ENCODE data around the gene OGDH. TPM values are rescaled to one million over a fixed set of nuclear protein-coding genes. Genes with fewer than 3 reads are reported as not detected.

Gene OGDH
- total and polyA plus RNA-seq, 2 of the 4 experiments (the other 2 are of a cell fraction), result 47.4 to 56.5 TPM

DNA sequence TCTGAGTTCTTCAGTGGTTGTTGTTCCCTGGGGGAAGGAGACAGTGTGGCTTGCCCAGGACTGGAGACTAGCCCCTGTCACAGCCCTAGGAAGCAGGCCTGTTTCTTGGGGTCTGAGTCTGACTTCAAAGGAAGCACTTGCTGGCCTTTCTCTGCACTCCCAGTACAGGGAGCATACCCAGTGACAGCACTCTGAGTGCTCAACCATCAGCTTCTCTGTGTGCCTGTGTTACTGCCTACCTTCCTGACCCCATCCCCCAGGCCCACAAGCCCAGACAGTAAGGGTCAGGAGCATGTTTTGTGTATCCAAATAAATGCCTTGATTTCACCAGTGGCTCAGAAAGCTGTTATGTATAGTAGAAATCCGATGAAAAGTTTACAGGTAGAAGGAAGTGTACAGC lies 48.9 kb downstream of the OGDH start:
- H4K5ac ChIP-seq (ENCODE audit: low read depth, low read length), result no peak overlapping the region
- no peaks in the 10 kb centered on the region for H3K4me1 ChIP-seq (ENCODE audit: control insufficient read depth, insufficient read depth, low read length)
- no peak overlapping the region for H3K23ac ChIP-seq (ENCODE audit: low read depth, low read length)
- ATAC-seq (ENCODE audit: low read depth) (peak; percentile 44), DNase-seq (no peak)
- H3K18ac ChIP-seq (ENCODE audit: low read depth, low read length), result no peak overlapping the region
- ChIA-PET CTCF (no interaction called here), POLR2A (ENCODE audit: unreplicated experiment) (no interaction called here)
- no peak overlapping the region for H4K8ac ChIP-seq (ENCODE audit: low read depth in 2 of 2, low read length in 2 of 2)
- no peak overlapping the region for H3K56ac ChIP-seq (ENCODE audit: extremely low read depth, insufficient read depth, low read length)
- H3K9me3 ChIP-seq (ENCODE audit: control insufficient read depth, insufficient read depth, low read length), result peaks cover 2% of the 10 kb centered on the region; the same call in 1 of the 2 replicates
- H2AFZ ChIP-seq (replicated peaks; ENCODE audit: low read length, poor library complexity), result no peak overlapping the region
- H4K91ac ChIP-seq (ENCODE audit: insufficient read depth, low read depth, low read length), result no peak overlapping the region
- H2BK20ac ChIP-seq (ENCODE audit: low read depth, low read length), result no peak overlapping the region
- H2BK120ac ChIP-seq (ENCODE audit: low read depth, low read length), result no peak overlapping the region
- no peak overlapping the region for H3K4ac ChIP-seq (ENCODE audit: low read depth, low read length)
- H3K36me3 ChIP-seq (ENCODE audit: control insufficient read depth, insufficient read depth, low read length), result peaks cover 5% of the 10 kb centered on the region
- no peak overlapping the region for H2AK9ac ChIP-seq (replicated peaks; ENCODE audit: low read depth, low read length, poor library complexity)
- H3K4me2 ChIP-seq (ENCODE audit: low read depth, low read length), result no peak overlapping the region
- no CpG with 5 or more reads among the region's 1 CpG for WGBS, 2 experiments (ENCODE audit: extremely low coverage in 2 of 2, insufficient read length in 1 of 2)
- dilution Hi-C loops (cut with HindIII; ENCODE audit: low sequenced_read_pairs, unreplicated experiment) (no loop called here), intact Hi-C loops (cut with micrococcal nuclease) (no loop called here), in situ Hi-C loops (cut with MboI; ENCODE audit: low sequenced_read_pairs) (no loop called here)
- H2BK15ac ChIP-seq (ENCODE audit: low read depth, low read length), result no peak overlapping the region
- H3K14ac ChIP-seq (replicated peaks; ENCODE audit: low read depth, low read length), result no peak overlapping the region
- no peak overlapping the region for H3K4me3 ChIP-seq (ENCODE audit: insufficient read depth, low read depth, low read length)
- no peak for TF ChIP-seq BHLHE40 (IDR thresholded peaks at IDR 0.05; ENCODE audit: low read depth, low read length)
- TF ChIP-seq RFX5 (IDR thresholded peaks at IDR 0.05; ENCODE audit: low read depth, low read length), result no peak
- no peak overlapping the region for H2AK5ac ChIP-seq (ENCODE audit: low read depth, low read length)
- H3K9ac ChIP-seq (ENCODE audit: low read depth, low read length), result no peak overlapping the region
- no peak overlapping the region for H2BK5ac ChIP-seq (ENCODE audit: low read depth, low read length, poor library complexity, severe bottlenecking)
- BruUV-seq (replicated peaks), result no TSS peak
- no peaks in the 10 kb centered on the region for H4K20me1 ChIP-seq (ENCODE audit: insufficient read depth, low read length)
- H3K9me1 ChIP-seq (ENCODE audit: insufficient read depth, low read length), result peaks cover 8% of the 10 kb centered on the region; the same call in 1 of the 2 replicates
- H3K79me1 ChIP-seq (ENCODE audit: low read depth in 1 of 2, low read length in 2 of 2), result peaks cover 0 to 15% of the 10 kb centered on the region in 2 experiments; a peak in 3 of 4 replicates
- H3K27me3 ChIP-seq (ENCODE audit: control insufficient read depth, insufficient read depth, low read length), result no peaks in the 10 kb centered on the region
- no peak overlapping the region for H3K27ac ChIP-seq (ENCODE audit: insufficient read depth, low read length)

Measured in IMR-90 (cell line).